Memory B cell (primary cell): Measurements from ENCODE around the gene HHEX.
"Not testable (repeated sequence)": the region's sequence is repeated elsewhere in the genome, so short reads cannot be mapped to it uniquely, and the experiment has no call there.

Source experiments
- ATAC-seq: fragments of 150-1000 bp; cut with Tn5 transposase; 2 replicates; pipeline ENCODE4 v1.10.0; 2021; ENCODE audit warnings: low read depth, mild to moderate bottlenecking, moderate library complexity
- DNase-seq, 2 donors: peaks; one replicate each; pipeline ENCODE4 v3.0.0; 2022; ENCODE audit warnings: low spot score in 2 of 2
- H3K27ac Mint-ChIP-seq: one replicate; pipeline ENCODE4 v1.8.0; 2022; ENCODE audit warnings: mild to moderate bottlenecking, moderate library complexity, mixed read lengths
- H3K27me3 Mint-ChIP-seq: one replicate; pipeline ENCODE4 v1.8.0; 2022; ENCODE audit warnings: mixed read lengths
- H3K36me3 Mint-ChIP-seq: one replicate; pipeline ENCODE4 v1.8.0; 2022; ENCODE audit warnings: mild to moderate bottlenecking, mixed read lengths
- H3K4me1 Mint-ChIP-seq: one replicate; pipeline ENCODE4 v1.8.0; 2022; ENCODE audit warnings: mixed read lengths
- H3K4me3 Mint-ChIP-seq: one replicate; pipeline ENCODE4 v1.8.0; 2022; ENCODE audit warnings: mild to moderate bottlenecking, moderate library complexity, mixed read lengths
- H3K9me3 Mint-ChIP-seq: one replicate; pipeline ENCODE4 v1.8.0; 2022; ENCODE audit warnings: mixed read lengths

HHEX gene

GRCh38 chr10:92689663-92690210 is at the start of gene HHEX:
Gene HHEX (plus strand): TSS chr10:92689955. CDS start chr10:92689987, 32 bp downstream.
- peaks cover 30% of the 10 kb centered on the region for H3K4me1 Mint-ChIP-seq
- DNase-seq (peak in 1 of 2 donors; percentile 72), ATAC-seq (peak; percentile 69)

GRCh38 chr10:92640107-92640506 is 49.6 kb upstream of the HHEX start:
- peaks cover 6% of the 10 kb centered on the region for H3K4me1 Mint-ChIP-seq
- H3K4me3 Mint-ChIP-seq = no peak overlapping the region
- DNase-seq (no peak), ATAC-seq (no peak)
- no peaks in the 10 kb centered on the region for H3K27me3 Mint-ChIP-seq
- no peaks in the 10 kb centered on the region for H3K9me3 Mint-ChIP-seq
- H3K27ac Mint-ChIP-seq = no peak overlapping the region
- H3K36me3 Mint-ChIP-seq = no peaks in the 10 kb centered on the region

More at GRCh38 chr10:92689663-92690210, at the start of gene HHEX:
- peaks cover 36% of the 10 kb centered on the region for H3K36me3 Mint-ChIP-seq
- H3K9me3 Mint-ChIP-seq = peaks cover 6% of the 10 kb centered on the region
- H3K27ac Mint-ChIP-seq = peak within 1 kb of the TSS; percentile 97
- no peaks in the 10 kb centered on the region for H3K27me3 Mint-ChIP-seq
- peak within 1 kb of the TSS; percentile 89 for H3K4me3 Mint-ChIP-seq

GRCh38 chr10:92641492-92641891 is 48.3 kb upstream of the HHEX start:
- Mint-ChIP-seq H3K4me3 (no peak overlapping the region), H3K27me3 (no peaks in the 10 kb centered on the region), H3K9me3 (no peaks in the 10 kb centered on the region), H3K27ac (no peak overlapping the region), H3K4me1 (peaks cover 6% of the 10 kb centered on the region), H3K36me3 (no peaks in the 10 kb centered on the region)
- ATAC-seq = no peak
- no peak for DNase-seq

GRCh38 chr10:92644921-92645320 is 44.8 kb upstream of the HHEX start:
- Mint-ChIP-seq H3K4me1 (peaks cover 5% of the 10 kb centered on the region), H3K9me3 (no peaks in the 10 kb centered on the region), H3K4me3 (no peak overlapping the region), H3K36me3 (peaks cover 2% of the 10 kb centered on the region), H3K27me3 (no peaks in the 10 kb centered on the region), H3K27ac (no peak overlapping the region)
- DNase-seq (no peak), ATAC-seq (no peak)

GRCh38 chr10:92650864-92651263 is 38.9 kb upstream of the HHEX start:
- not testable (repeated sequence) for H3K4me1 Mint-ChIP-seq, ATAC-seq, DNase-seq, H3K27me3 Mint-ChIP-seq, H3K9me3 Mint-ChIP-seq, H3K4me3 Mint-ChIP-seq, H3K36me3 Mint-ChIP-seq, H3K27ac Mint-ChIP-seq

- peak overlapping the region; percentile 45 for H3K27ac Mint-ChIP-seq
- H3K27me3 Mint-ChIP-seq = no peaks in the 10 kb centered on the region
- DNase-seq (no peak), ATAC-seq (no peak)
- no peaks in the 10 kb centered on the region for H3K9me3 Mint-ChIP-seq
- H3K36me3 Mint-ChIP-seq = peaks cover 3% of the 10 kb centered on the region
- H3K4me3 Mint-ChIP-seq = no peak overlapping the region
- no peaks in the 10 kb centered on the region for H3K4me1 Mint-ChIP-seq
Measured at GRCh38 chr10:92655426-92655825, 34.3 kb upstream of the HHEX start.

GRCh38 chr10:92656266-92656961 is 33.3 kb upstream of the HHEX start:
- DNase-seq (no peak), ATAC-seq (no peak)
- Mint-ChIP-seq H3K27me3 (no peaks in the 10 kb centered on the region), H3K27ac (no peak overlapping the region), H3K36me3 (peaks cover 3% of the 10 kb centered on the region), H3K4me3 (no peak overlapping the region), H3K9me3 (peaks cover 2% of the 10 kb centered on the region), H3K4me1 (no peaks in the 10 kb centered on the region)

GRCh38 chr10:92657024-92657423 is 32.7 kb upstream of the HHEX start:
- Mint-ChIP-seq H3K27me3 (no peaks in the 10 kb centered on the region), H3K27ac (no peak overlapping the region), H3K36me3 (peaks cover 3% of the 10 kb centered on the region), H3K9me3 (peaks cover 3% of the 10 kb centered on the region), H3K4me3 (no peak overlapping the region), H3K4me1 (no peaks in the 10 kb centered on the region)
- no peak for DNase-seq
- no peak for ATAC-seq

- ATAC-seq (no peak), DNase-seq (no peak)
- H3K9me3 Mint-ChIP-seq = peaks cover 10% of the 10 kb centered on the region
- H3K27ac Mint-ChIP-seq = no peak overlapping the region
- H3K27me3 Mint-ChIP-seq = no peaks in the 10 kb centered on the region
- no peak overlapping the region for H3K4me3 Mint-ChIP-seq
- H3K4me1 Mint-ChIP-seq = no peaks in the 10 kb centered on the region
- H3K36me3 Mint-ChIP-seq = peaks cover 6% of the 10 kb centered on the region
Measured at GRCh38 chr10:92662848-92663247, 26.9 kb upstream of the HHEX start.

- Mint-ChIP-seq H3K27me3 (no peaks in the 10 kb centered on the region), H3K4me3 (no peak overlapping the region), H3K27ac (no peak overlapping the region), H3K4me1 (no peaks in the 10 kb centered on the region), H3K9me3 (peaks cover 10% of the 10 kb centered on the region), H3K36me3 (peaks cover 4% of the 10 kb centered on the region)
- DNase-seq (no peak), ATAC-seq (no peak)
Measured at GRCh38 chr10:92664322-92664721, 25.4 kb upstream of the HHEX start.

- H3K9me3 Mint-ChIP-seq = peaks cover 6% of the 10 kb centered on the region
- DNase-seq (no peak), ATAC-seq (no peak)
- H3K4me1 Mint-ChIP-seq = no peaks in the 10 kb centered on the region
- no peak overlapping the region for H3K27ac Mint-ChIP-seq
- H3K27me3 Mint-ChIP-seq = no peaks in the 10 kb centered on the region
- H3K4me3 Mint-ChIP-seq = no peak overlapping the region
- H3K36me3 Mint-ChIP-seq = peaks cover 4% of the 10 kb centered on the region
Measured at GRCh38 chr10:92667078-92667477, 22.7 kb upstream of the HHEX start.

GRCh38 chr10:92677708-92678107 is 12.0 kb upstream of the HHEX start:
- Mint-ChIP-seq H3K4me1 (peaks cover 8% of the 10 kb centered on the region), H3K36me3 (peaks cover 8% of the 10 kb centered on the region), H3K4me3 (no peak overlapping the region), H3K9me3 (peaks cover 2% of the 10 kb centered on the region), H3K27ac (no peak overlapping the region), H3K27me3 (no peaks in the 10 kb centered on the region)
- ATAC-seq (no peak), DNase-seq (no peak)

- ATAC-seq = no peak
Measured at GRCh38 chr10:92678206-92678605, 11.5 kb upstream of the HHEX start.

GRCh38 chr10:92681306-92681834 is 8.4 kb upstream of the HHEX start:
- ATAC-seq = peak; percentile 56
- H3K4me1 Mint-ChIP-seq = peaks cover 14% of the 10 kb centered on the region

More at GRCh38 chr10:92678206-92678605, 11.5 kb upstream of the HHEX start:
- H3K4me3 Mint-ChIP-seq = no peak overlapping the region
- H3K36me3 Mint-ChIP-seq = peaks cover 6% of the 10 kb centered on the region
- H3K4me1 Mint-ChIP-seq = peaks cover 8% of the 10 kb centered on the region
- H3K9me3 Mint-ChIP-seq = peaks cover 2% of the 10 kb centered on the region
- no peaks in the 10 kb centered on the region for H3K27me3 Mint-ChIP-seq
- H3K27ac Mint-ChIP-seq = no peak overlapping the region
- DNase-seq = no peak

GRCh38 chr10:92688573-92688926 is 1.2 kb upstream of the HHEX start:
- H3K36me3 Mint-ChIP-seq = peaks cover 34% of the 10 kb centered on the region
- peaks cover 26% of the 10 kb centered on the region for H3K4me1 Mint-ChIP-seq
- peaks cover 9% of the 10 kb centered on the region for H3K9me3 Mint-ChIP-seq

More at GRCh38 chr10:92681306-92681834, 8.4 kb upstream of the HHEX start:
- H3K27me3 Mint-ChIP-seq = no peaks in the 10 kb centered on the region
- DNase-seq = no peak
- peaks cover 11% of the 10 kb centered on the region for H3K9me3 Mint-ChIP-seq
- H3K27ac Mint-ChIP-seq = no peak overlapping the region
- H3K36me3 Mint-ChIP-seq = peaks cover 18% of the 10 kb centered on the region
- no peak overlapping the region for H3K4me3 Mint-ChIP-seq

More at GRCh38 chr10:92688573-92688926, 1.2 kb upstream of the HHEX start:
- Mint-ChIP-seq H3K4me3 (peak overlapping the region; percentile 88), H3K27me3 (no peaks in the 10 kb centered on the region), H3K27ac (peak overlapping the region; percentile 73)
- ATAC-seq = no peak
- DNase-seq = no peak
